T47D (cell line): ENCODE data around the gene AGAP1.

Source experiments
- DNase-seq, 2 experiments: peaks; one replicate each; pipeline versions ENCODE4 v3.0.0 to v3.0.0-alpha.2; 2011 to 2012; ENCODE audit warnings: low read depth in 1 of 2, low spot score in 1 of 2
- JUND ChIP-seq: IDR thresholded peaks from 2 replicates; pipeline ENCODE4 v1.6.1; 2012; ENCODE audit warnings: low read depth
- in situ Hi-C: cut with HindIII; loops from 2 replicates; pipeline ENCODE4 v1.10.0; 2016; ENCODE audit warnings: low sequenced_read_pairs, low pct_unique_long_range_greater_than_20kb

AGAP1 gene

GRCh38 chr2:236114959-236115358 lies 621.1 kb downstream of the AGAP1 start:
- in situ Hi-C loops, result no loop called here
- TF ChIP-seq JUND, result no peak

GRCh38 chr2:236117401-236117800 lies 623.6 kb downstream of the AGAP1 start:
- no peak for TF ChIP-seq JUND
- DNase-seq, result no peak
- in situ Hi-C loops, result no loop called here

More at GRCh38 chr2:236114959-236115358, 621.1 kb downstream of the AGAP1 start:
- no peak for DNase-seq

- no peak for TF ChIP-seq JUND
- DNase-seq, result peak in 1 of 2 experiments; percentile 14
- in situ Hi-C loops, result no loop called here
These were observed 624.0 kb downstream of the AGAP1 start for GRCh38 chr2:236117861-236118269.

- no peak for TF ChIP-seq JUND
- DNase-seq, result no peak
- in situ Hi-C loops, result no loop called here
These were observed 625.2 kb downstream of the AGAP1 start for GRCh38 chr2:236119003-236119402.

GRCh38 chr2:236119476-236119875 lies 625.6 kb downstream of the AGAP1 start:
- no peak for DNase-seq
- no peak for TF ChIP-seq JUND

GRCh38 chr2:236120141-236120601 lies 626.3 kb downstream of the AGAP1 start:
- no peak for DNase-seq
- TF ChIP-seq JUND, result no peak
- in situ Hi-C loops, result no loop called here

More at GRCh38 chr2:236119476-236119875, 625.6 kb downstream of the AGAP1 start:
- in situ Hi-C loops, result no loop called here

GRCh38 chr2:236120829-236121228 lies 627.0 kb downstream of the AGAP1 start:
- DNase-seq, result no peak
- in situ Hi-C loops, result no loop called here
- no peak for TF ChIP-seq JUND

GRCh38 chr2:236121546-236121945 lies 627.7 kb downstream of the AGAP1 start:
- no peak for DNase-seq
- in situ Hi-C loops, result no loop called here

GRCh38 chr2:236122236-236122635 lies 628.4 kb downstream of the AGAP1 start:
- no peak for TF ChIP-seq JUND
- in situ Hi-C loops, result no loop called here

More at GRCh38 chr2:236121546-236121945, 627.7 kb downstream of the AGAP1 start:
- no peak for TF ChIP-seq JUND

GRCh38 chr2:236123716-236124115 lies 629.9 kb downstream of the AGAP1 start:
- no peak for DNase-seq
- no peak for TF ChIP-seq JUND
- in situ Hi-C loops, result no loop called here

More at GRCh38 chr2:236122236-236122635, 628.4 kb downstream of the AGAP1 start:
- no peak for DNase-seq

- in situ Hi-C loops, result no loop called here
- no peak for DNase-seq
- no peak for TF ChIP-seq JUND
These were observed 630.5 kb downstream of the AGAP1 start for GRCh38 chr2:236124182-236124893.

GRCh38 chr2:236125541-236125940 lies 631.7 kb downstream of the AGAP1 start:
- in situ Hi-C loops, result no loop called here
- no peak for TF ChIP-seq JUND
- no peak for DNase-seq

GRCh38 chr2:236127010-236127409 lies 633.2 kb downstream of the AGAP1 start:
- no peak for TF ChIP-seq JUND
- DNase-seq, result no peak
- in situ Hi-C loops, result no loop called here
